ENCODE measurements around the gene MINK1. TPM values are rescaled to one million over a fixed set of nuclear protein-coding genes. Genes with fewer than 3 reads are reported as not detected.

Gene MINK1
- total RNA-seq, 6 experiments from 2014 or later, result 68.5 to 82.4 (median 71.6) TPM

- Mint-ChIP-seq H3K36me3 (ENCODE audit: low read depth) (peaks cover 70% of the 10 kb centered on the region), H3K4me3 (peak overlapping the region; percentile 31), H3K27me3 (ENCODE audit: insufficient read depth) (peaks cover 17% of the 10 kb centered on the region), H3K9me3 (no peaks in the 10 kb centered on the region), H3K27ac (peak overlapping the region; percentile 100), H3K4me1 (ENCODE audit: low read depth) (peaks cover 70% of the 10 kb centered on the region)
- no peak for TF ChIP-seq CTCF (IDR thresholded peaks at IDR 0.05)
- DNase-seq, result no peak
Observed at GRCh38 chr17:4942760-4943508, 109.8 kb downstream of the MINK1 start.

GRCh38 chr17:4944163-4944553, 111.0 kb downstream of the MINK1 start:
- no peak for DNase-seq
- peak overlapping the region; percentile 91 for H3K4me3 Mint-ChIP-seq
- H3K27ac Mint-ChIP-seq, result peak overlapping the region; percentile 91
- H3K36me3 Mint-ChIP-seq (ENCODE audit: low read depth), result peaks cover 64% of the 10 kb centered on the region
- peaks cover 17% of the 10 kb centered on the region for H3K27me3 Mint-ChIP-seq (ENCODE audit: insufficient read depth)
- no peak for TF ChIP-seq CTCF (IDR thresholded peaks at IDR 0.05)
- peaks cover 63% of the 10 kb centered on the region for H3K4me1 Mint-ChIP-seq (ENCODE audit: low read depth)
- H3K9me3 Mint-ChIP-seq, result no peaks in the 10 kb centered on the region

DNA sequence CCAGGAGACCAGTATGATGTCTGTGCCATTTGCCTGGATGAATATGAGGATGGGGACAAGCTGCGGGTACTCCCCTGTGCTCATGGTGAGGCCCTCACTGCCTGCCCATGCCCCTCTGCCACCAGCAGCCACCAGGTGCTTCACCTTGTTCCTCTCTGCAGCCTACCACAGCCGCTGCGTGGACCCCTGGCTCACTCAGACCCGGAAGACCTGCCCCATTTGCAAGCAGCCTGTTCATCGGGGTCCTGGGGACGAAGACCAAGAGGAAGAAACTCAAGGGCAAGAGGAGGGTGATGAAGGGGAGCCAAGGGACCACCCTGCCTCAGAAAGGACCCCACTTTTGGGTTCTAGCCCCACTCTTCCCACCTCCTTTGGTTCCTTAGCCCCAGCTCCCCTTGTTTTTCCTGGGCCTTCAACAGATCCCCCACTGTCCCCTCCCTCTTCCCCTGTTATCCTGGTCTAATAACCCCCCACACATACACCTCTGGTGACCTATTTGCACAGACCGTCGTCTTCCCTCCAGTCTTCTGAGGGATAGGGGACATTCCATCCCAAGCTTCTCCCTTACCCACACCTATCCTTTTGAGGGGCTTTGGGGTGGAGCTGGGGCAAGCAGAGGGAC, 111.5 kb downstream of the MINK1 start:
- H3K4me1 Mint-ChIP-seq (ENCODE audit: low read depth), result peaks cover 62% of the 10 kb centered on the region
- no peak for DNase-seq
- TF ChIP-seq CTCF (IDR thresholded peaks at IDR 0.05), result no peak

DNA sequence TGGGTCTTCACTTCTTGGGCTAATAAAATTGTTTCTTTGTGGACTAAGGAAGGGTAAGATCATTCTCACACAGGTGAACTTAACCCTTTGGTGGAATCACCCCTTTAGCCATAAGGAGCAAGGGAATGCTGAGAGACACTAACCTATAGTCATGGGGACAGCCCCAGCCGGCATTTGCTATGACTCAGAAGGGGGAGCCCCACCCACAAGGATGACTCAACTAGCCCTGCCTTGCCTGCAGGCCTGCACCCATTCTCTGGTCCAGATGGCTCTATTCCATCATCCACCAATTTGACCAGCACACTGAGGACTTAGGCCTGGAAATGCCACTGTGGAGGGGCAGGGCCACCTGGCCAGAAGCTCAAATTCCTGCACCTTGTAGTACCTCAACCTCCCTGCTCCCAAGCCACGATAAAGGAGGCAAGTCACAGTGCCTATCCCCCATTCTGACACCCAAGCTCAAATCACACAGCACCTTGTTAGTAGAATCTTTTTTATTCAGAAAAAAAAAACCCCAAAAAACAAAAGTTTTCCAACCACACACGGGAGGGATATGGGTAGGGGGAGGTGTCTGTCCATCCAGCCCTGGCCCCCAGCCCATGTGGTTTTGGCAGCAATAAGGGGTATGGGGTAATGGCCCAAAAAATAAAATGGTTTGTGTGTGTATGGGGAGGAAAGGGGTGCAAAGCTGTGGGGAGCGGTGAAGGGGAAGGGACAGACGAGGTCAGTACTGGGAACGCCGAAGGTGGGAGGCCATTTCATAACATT, 112.2 kb downstream of the MINK1 start:
- peaks cover 14% of the 10 kb centered on the region for H3K27me3 Mint-ChIP-seq (ENCODE audit: insufficient read depth)

More for the DNA sequence above, 111.5 kb downstream of the MINK1 start:
- Mint-ChIP-seq H3K9me3 (no peaks in the 10 kb centered on the region), H3K36me3 (ENCODE audit: low read depth) (peaks cover 64% of the 10 kb centered on the region), H3K4me3 (peak overlapping the region; percentile 91), H3K27me3 (ENCODE audit: insufficient read depth) (peaks cover 17% of the 10 kb centered on the region), H3K27ac (peak overlapping the region; percentile 91)

More for the DNA sequence above, 112.2 kb downstream of the MINK1 start:
- Mint-ChIP-seq H3K27ac (peak overlapping the region; percentile 91), H3K9me3 (no peaks in the 10 kb centered on the region), H3K4me1 (ENCODE audit: low read depth) (peaks cover 65% of the 10 kb centered on the region), H3K36me3 (ENCODE audit: low read depth) (peaks cover 64% of the 10 kb centered on the region), H3K4me3 (peak overlapping the region; percentile 91)
- TF ChIP-seq CTCF (IDR thresholded peaks at IDR 0.05), result no peak
- DNase-seq, result peak; percentile 89
